GM08714 (cell line): Measurements from ENCODE around the gene CEP170.
"Not testable (repeated sequence)": the region's sequence is repeated elsewhere in the genome, so short reads cannot be mapped to it uniquely, and the experiment has no call there.

Source experiments
- H3K4me3 ChIP-seq: fragments of 200-500 bp; sonication (Bioruptor generic); 2 replicates; pipeline ENCODE4 v1.5.1; 2014; ENCODE audit warnings: mild to moderate bottlenecking, low read length, inconsistent platforms
- ZNF274 ChIP-seq: IDR thresholded peaks from 2 replicates; pipeline ENCODE4 v1.6.1; 2012; ENCODE audit warnings: mild to moderate bottlenecking, low read depth, low read length

The CEP170 gene

DNA sequence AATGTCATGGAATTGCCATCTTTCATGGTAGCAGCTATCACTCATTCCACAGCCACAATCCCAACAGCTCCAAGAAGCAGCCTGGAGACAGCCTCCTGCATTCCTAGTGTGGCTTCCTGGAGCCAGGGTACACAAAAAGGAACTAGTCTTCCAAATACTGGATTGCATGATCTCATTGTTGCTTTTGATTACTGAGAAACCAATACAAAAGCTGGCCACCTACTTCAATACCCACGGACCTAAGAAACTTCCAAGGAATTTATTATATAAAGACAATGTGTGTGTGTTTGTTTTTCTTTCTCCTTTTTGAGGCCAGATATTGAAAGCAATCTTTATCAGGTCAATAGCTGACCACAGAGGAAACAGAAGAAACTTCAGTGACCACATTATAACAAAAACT is 25.6 kb downstream of the CEP170 start:
- no peak for TF ChIP-seq ZNF274
- no peak overlapping the region for H3K4me3 ChIP-seq

DNA sequence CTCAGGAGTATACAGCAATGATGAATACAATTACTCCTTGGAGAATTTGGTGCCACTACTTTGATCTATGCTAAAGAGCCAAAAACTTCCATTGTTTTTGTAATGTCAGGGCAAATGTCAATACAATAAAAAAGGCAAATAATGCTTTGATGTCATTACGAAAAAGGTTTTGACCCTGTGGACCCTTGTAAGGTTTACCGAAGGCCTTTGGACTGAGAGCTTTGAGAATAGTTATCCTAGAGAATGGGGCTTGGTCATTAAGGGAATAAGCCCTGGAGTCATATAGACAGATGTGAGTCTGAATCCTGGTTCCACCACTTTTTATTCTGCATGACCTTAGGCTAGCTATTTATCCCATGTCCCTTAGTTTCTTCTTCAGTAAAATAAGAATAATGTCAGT is 27.5 kb downstream of the CEP170 start:
- no peak for TF ChIP-seq ZNF274
- H3K4me3 ChIP-seq: no peak overlapping the region

DNA sequence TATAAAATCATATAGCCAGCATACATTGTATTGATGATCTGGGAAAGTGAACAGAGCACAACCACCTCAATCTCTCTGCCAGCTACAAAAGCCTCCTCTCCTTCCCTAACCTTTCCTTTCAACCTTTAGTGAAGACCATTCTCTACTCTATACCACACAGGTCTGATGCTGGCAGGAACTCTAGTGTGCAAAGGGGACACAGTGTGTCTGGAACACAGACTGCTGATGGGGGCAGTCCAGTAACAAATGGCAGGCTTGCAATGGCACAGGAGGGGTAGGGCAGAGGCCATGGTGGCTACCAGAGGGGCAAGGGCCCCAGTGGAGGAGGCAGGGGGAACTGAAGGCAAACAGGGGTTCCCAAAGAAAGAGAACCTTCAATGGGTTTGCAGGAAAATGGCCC is 37.0 kb downstream of the CEP170 start:
- TF ChIP-seq ZNF274: no peak
- no peak overlapping the region for H3K4me3 ChIP-seq

DNA sequence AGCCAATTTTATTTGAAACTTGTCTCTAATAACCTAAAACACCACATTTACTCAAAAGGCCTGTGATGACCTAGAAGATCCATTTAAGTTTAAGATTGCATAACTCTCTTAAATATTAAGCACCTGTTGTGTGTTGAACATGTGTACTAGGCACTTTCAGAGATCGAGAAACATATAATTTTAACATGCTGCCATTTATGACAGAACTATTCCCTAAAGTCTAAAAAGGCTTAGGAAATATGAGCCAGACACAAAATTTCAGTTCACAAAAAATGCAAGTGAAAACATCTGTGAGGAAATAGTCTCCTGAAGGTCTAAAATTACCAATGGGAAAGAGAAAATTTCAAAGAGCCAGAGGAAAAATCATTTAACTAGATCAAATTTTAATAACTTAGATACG is 37.7 kb downstream of the CEP170 start:
- no peak overlapping the region for H3K4me3 ChIP-seq
- no peak for TF ChIP-seq ZNF274

- H3K4me3 ChIP-seq: no peak overlapping the region
- no peak for TF ChIP-seq ZNF274
These were observed 38.3 kb downstream of the CEP170 start for GRCh38 chr1:243216741-243217140.

- H3K4me3 ChIP-seq: not testable (repeated sequence)
These were observed 39.7 kb downstream of the CEP170 start for GRCh38 chr1:243215276-243215875.

GRCh38 chr1:243213045-243213787 is 41.9 kb downstream of the CEP170 start:
- H3K4me3 ChIP-seq: no peak overlapping the region
- no peak for TF ChIP-seq ZNF274

DNA sequence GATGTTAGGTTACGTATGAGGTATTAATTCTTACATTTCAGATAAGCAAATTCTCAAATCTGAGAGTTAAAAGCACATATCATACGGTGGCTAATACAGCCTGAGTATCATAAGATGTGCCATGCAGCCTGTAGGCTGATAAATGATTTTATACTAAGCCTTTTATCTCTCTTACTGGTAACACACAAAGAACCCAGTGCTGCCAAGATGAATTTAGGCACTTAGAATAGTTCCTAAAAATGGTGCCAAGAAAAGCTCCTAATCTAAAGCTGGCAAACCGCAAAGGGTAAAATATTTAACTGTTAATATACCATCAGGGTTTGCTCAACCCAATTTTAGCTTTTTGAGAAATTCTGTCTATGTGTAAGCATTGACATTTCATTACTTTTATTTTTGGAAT is 43.1 kb downstream of the CEP170 start:
- H3K4me3 ChIP-seq: not testable (repeated sequence)

GRCh38 chr1:243205026-243205501 is 50.0 kb downstream of the CEP170 start:
- H3K4me3 ChIP-seq: not testable (repeated sequence)

- not testable (repeated sequence) for H3K4me3 ChIP-seq
These were observed 50.7 kb downstream of the CEP170 start for GRCh38 chr1:243204336-243204735.

- not testable (repeated sequence) for H3K4me3 ChIP-seq
These were observed 51.9 kb downstream of the CEP170 start for GRCh38 chr1:243203196-243203595.

- H3K4me3 ChIP-seq: not testable (repeated sequence)
These were observed 53.8 kb downstream of the CEP170 start for GRCh38 chr1:243201316-243201715.

GRCh38 chr1:243197524-243197923 is 57.6 kb downstream of the CEP170 start:
- not testable (repeated sequence) for H3K4me3 ChIP-seq

DNA sequence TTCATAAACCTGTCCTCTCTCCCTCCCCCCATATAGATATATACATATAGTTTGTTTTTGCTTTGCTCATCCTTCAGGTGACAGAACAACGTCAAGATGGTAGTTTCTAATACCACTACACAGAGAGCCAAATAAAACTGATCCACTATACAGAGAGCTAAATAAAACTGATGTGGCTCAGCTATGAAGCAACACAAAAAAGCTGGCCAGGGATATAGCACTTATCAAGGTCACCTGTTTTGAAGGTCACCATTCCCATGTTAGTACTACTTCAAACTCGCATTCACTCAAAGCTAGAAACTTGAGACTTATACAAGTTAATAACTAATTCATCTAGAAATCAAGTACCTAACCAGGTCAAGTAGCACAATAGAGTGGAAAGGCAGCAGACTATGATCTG is 61.8 kb downstream of the CEP170 start:
- H3K4me3 ChIP-seq: not testable (repeated sequence)

DNA sequence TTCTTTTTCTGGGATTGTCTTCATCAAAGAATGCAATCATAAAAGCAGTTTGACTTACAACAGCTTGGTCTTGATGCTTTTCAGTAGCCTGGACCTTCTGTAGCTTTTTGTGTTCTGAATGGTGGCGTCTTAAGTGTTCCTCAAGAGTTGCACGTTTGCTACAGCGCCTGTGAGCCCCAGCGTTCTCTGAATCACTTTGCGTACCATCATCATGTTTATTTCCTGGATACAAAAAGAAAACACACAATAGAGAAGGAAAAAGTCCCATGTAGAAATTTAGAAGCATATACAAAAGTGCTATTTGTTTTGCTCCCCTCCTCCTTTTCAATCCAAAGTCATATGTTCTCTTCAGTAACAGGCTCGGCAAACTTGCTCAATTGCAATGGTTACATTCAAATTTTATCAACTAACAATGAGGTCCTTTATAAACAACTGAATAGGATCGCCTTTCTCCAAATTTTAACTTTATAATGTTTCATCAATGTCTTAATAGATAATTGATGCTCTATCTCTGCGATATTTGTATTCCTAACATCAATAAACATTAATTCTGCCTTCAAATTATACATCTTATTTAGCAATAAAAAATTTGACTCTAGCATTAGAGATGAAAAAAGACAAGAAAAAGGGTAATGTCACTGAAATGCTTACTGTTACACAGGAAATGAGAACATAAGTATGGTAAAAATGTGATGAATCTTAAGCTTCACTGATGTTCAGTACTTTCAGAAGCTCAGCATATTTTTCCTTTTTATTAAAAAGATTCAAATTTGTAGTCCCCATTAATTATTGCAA is 68.7 kb downstream of the CEP170 start:
- not testable (repeated sequence) for H3K4me3 ChIP-seq

DNA sequence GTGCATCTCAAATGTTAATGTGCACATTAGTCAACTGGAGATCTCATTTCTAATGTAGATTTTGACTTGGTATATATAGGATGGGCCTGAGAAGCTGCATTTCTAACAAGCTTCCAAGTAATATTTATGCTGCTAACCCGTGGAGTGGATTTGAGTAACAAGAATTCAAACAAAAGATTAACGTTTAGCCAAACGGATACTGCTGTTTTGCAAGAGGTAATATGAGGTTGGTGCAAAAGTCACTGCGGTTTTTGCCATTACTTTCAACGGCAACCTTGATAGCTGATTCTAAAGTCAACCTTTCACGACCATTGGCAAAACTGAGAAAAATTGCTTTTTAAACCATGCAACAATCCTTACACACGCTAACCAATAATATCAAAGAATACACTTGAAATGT is 70.3 kb downstream of the CEP170 start:
- not testable (repeated sequence) for H3K4me3 ChIP-seq

DNA sequence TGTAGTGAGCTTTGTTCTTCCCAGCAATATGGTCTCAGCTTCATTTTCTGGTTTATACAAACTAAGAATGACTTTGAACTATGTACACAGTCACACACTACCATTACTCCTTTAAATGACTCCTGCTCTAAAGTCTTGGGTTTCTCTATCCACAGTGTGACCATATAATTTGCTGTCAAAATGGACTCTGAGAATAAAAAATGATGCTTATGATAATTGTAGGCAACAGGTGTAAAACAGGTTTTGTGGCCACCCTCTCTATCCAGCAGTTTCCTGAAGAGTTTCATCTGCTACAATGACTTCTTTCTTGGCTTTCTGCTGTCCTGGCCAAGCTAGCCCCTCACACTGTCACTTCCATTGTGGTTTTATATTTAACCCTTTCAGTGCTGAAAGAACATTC is 71.4 kb downstream of the CEP170 start:
- not testable (repeated sequence) for H3K4me3 ChIP-seq

- H3K4me3 ChIP-seq: not testable (repeated sequence)
These were observed 71.9 kb downstream of the CEP170 start for GRCh38 chr1:243183176-243183575.
